Fibroblast of peridontal ligament (primary cell): ENCODE measurements around the gene B3GALNT2.
"Not testable (repeated sequence)": the region's sequence is repeated elsewhere in the genome, so short reads cannot be mapped to it uniquely, and the experiment has no call there.

Source experiments
- DNase-seq: peaks from one replicate; pipeline ENCODE4 v3.0.0-alpha.2; 2010; ENCODE audit errors: extremely low read depth

Gene B3GALNT2

DNA sequence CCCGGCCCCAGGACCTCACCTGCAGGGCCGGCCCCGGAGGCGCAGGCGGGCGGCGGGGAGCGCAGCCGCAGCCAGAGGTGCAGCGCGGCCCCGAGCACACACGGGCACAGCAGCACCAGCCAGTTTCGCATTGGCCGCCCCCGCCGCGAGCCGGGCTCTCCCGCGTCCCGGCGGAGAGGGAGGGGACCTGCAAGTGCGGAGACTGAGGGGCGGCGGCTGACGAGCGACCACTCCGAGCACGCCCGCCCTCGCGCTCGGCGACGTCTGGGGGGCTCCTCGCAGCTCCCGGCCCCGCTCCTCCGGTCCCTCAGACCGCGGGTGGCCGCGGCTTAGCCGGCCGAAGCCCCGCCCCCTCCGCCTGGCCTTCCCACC lies at the start of gene B3GALNT2:
Gene B3GALNT2 (minus strand): TSS at position 331 of the 372 bp plus-strand sequence. CDS start 200 bp downstream, at position 131.
- DNase-seq: no peak

DNA sequence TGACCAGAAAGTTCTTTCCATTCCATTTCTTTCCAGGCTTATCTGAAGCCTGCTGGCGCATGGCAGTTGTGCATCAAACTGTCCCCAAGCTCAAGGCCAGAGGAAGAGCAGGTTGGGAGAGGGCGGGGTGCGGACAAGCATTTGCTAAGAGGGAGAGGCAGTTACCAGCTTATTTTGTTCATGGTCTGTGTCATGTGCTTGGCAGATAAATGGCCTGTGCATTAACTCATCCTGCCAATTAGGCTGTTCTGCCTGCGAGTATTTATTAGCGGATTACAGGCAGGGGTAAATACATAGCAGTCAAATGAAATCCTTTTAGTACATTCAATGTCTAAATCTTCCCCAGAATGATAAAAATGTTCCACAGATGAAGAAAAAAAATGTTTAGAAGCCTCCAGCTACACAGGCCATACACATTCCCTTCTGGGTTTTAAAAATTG lies 48.9 kb upstream of the B3GALNT2 start:
- DNase-seq: no peak

DNA sequence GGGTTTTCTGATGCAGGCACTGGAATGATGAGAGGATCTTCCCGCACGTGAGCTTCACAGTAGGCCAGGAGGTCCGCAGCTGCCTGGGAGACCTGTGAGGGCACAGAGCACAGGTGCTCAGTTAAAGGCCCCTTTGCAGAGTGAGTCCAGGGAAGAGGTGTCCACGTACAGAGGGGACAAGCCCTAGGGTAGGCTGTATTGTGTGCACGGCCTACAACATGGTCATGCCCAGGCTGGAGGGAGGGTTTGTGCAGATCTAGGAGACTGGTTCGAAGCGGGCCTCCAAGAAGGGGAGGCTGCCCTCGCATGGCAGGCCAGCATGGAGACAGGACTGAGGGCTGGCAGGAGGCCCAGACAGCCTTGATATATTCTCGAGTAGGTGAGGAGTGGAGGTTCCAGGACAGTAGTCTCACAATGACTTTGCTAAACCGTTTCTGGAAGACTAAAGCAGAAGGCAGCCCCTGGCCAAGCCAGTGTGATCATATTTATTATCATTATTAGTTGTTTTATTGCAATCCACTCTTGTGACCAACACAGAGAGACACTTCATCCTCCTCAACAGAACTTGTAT lies 48.0 kb upstream of the B3GALNT2 start:
- DNase-seq: no peak

DNA sequence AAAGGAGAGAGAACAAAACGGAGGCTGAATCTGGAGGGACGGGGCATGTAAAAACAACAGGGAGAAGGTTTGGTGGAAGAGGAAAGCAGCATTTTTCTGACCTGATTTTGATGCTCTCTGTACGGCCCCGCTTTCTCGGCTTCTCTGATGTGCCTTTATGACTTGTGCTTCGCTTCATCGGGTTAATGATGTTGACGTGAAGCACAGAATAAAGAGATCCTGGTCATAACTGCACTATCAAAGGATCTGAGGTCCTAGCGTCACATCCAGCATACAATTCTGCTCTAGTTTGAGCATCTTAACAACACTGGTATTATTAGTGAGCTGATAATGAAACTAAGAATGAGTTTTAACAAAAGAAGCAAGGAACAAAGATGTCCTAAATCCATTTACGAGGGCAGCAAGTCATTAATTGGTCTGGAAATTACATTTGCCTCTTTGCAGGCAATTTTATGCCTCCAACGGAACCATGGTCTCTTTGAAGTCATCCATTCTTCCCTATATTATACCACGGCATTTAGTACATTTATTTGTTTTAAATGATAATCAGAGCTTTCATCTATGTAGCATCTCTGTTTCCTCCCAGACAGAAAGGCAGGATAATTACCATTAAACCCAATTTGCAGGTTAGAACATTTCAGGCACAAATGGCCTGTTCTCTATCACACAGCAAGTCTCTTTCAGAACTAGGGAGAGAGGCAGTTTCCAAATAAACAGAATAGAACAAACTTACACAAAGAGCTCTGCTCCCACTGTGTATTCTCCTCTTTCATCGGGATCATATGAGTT lies 45.3 kb upstream of the B3GALNT2 start:
- no peak for DNase-seq

DNA sequence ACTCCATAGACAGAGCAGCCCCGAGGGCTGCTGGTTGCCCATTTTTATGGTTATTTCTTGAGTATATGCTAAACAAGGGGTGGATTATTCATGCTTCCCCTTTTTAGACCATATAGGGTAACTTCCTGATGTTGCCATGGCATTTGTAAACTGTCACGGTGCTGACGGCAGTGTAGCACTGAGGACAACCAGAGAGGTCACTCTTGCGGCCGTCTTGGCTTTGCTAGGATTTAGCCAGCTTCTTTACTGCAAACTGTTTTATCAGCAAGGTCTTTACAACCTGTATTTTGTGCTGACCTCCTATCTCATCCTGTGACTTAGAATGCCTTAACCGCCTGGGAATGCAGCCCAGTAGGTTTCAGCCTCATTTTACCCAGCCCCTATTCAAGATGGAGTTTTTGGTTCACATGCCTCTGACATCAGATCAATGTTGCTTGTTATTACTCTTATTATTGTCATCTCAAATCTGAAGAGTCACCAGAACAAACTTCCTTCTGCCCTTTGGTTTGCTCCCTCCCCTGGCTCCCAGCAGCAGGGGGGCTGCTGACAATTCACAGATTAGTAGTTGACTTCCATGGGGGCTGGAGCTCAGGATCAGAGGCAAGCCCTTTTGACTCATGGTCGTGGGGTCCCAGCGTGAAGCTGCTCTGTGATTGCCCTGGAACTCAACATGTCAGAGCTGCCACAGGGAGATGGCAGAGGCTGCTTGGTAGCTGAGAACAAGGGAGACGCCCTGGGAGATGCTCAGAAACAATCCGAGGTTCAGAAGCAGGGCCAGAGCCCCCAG lies 42.3 kb upstream of the B3GALNT2 start:
- not testable (repeated sequence) for DNase-seq

DNA sequence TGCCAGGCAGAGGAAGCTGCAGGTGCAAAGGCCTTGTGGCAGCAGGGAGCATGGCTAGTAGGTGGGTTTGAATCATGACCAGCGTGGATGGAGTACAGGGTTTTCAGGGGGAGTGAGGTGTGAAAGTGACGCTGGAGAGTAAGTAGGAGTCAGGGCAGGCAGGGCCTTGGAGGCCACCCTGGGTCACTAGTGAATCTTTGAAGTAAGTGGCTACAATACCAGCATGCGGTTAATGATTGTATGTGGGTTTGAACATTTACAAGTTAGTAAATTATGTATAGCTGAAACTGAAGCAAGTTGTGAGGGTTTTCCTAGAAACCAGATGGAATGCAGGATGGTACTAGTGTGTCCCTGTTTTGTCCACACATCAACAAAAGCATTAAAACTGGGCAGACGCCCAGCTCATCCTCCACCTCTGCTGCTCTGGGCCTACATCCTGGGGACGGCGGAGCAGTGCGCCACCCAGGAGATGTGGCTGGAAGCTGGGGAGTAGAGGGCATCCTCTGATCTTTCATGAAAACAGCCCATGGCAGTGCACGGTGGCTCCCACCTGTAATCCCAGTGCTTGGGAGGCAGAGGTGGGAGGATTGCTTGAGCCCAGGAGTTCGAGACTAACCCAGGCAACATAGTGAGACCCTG lies 41.2 kb upstream of the B3GALNT2 start:
- no peak for DNase-seq

DNA sequence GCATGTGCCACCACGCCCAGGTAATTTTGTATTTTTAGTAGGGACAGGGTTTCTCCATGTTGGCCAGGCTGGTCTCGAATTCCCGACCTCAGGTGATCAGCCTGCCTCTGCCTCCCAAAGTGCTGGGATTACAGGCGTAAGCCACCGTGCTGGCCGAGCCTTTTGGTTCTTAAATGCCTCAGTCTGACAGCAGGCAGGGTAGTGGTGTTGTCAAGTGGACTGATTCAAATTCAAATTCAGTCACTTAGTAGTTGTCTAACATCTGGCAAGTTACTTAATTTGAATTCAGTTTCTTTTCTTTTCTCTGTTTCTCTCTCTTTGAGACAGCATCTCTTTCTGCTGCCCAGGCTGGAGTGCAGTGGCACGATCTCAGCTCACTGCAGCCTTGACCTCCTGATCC lies 38.6 kb upstream of the B3GALNT2 start:
- DNase-seq: not testable (repeated sequence)

DNA sequence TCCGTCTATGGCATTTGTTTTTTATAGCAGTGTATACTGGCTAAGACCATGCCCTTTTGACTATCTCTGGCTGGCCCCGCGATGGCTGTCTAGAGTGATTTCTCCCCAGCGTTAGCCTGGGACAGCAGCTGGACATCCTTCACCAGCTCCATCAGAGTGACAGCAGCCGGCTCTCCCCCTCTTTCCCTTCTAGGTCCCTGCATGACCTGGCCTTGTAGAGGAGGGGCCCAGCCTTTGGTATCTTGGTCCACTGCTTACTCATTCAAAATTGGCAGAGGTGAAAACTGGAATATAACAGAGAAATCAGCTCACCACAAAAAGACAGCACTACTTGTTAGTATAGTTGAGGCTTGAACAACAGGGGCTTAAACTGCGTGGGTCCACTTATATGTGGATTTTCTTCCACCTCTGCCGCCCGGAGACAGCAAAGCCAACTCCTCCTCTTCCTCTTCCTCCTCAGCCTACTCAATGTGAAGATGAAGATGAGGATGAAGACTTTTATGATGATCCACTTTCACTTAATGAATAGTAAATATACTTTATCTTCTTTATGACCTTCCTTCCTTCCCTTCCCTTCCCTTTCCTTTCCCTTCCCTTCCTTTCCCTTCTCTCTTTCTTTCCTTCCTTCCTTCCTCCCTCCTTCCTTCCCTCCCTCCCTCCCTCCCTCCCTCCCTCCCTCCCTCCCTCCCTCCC lies 29.4 kb upstream of the B3GALNT2 start:
- DNase-seq: peak; percentile 8

DNA sequence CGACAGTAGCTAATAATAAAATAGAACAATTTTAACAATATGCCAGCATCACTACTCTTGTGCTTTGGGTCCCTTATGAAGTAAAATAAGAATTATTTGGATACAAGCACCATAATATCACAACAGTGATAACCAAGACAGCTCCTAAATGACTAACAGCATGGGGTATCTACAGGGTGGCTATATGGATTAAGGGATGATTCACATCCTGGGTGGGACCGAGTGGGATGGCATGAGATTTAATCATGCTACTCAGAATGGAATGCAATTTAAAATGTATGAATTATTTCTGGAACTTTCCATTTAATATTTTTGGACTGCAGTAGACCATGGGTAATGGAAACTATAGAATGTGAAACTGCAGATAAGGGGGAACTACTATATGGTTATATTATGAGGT lies 28.1 kb upstream of the B3GALNT2 start:
- DNase-seq: peak; percentile 39

DNA sequence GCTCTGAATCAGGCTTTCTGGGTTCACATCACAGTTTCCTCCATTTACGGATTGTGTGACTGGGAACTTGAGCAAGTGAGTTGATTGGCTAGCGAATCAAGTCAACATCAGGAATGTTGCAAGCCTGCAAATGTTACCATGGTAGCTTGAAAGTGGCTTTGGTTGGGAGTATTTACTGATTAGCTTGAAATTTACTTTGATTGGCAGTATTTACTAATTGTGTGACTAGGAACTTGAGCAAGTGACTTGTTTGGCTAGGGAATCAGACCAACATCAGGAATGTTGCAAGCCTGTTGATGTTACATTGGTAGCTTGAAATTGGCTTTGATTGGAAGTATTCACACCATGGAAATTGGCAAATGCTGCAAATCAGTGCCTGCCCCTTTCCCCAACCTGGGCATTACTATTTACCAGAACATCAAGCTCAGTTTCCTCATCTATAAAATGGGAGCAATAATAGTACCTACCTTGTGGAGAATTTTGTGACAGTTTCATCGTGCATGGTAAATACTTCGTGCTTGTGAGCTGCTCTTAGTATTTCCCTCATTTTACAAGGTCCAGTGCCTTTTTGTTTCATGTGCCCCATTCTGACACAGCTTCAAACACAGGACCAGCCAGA lies 23.1 kb upstream of the B3GALNT2 start:
- DNase-seq: peak; percentile 10

DNA sequence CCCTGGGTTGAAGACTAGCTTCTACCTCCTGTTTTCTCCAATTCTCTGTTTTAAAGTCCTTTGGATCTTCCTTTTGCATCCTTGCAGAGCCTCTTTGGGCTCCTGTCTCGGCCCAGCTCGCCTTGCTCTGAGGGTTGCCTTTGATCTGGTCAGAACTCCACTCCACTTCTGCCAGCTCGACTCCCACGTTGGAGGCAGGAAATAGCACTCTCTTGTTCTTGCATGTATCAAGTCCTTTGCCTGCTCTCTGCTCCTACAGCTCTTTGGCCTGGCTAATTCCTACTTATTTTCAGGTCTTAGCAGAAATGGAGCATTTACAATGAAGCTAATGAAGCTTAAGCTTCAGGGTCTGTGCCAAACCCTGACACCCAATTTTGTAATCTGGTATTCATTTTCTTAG lies 21.1 kb upstream of the B3GALNT2 start:
- DNase-seq: peak; percentile 7

DNA sequence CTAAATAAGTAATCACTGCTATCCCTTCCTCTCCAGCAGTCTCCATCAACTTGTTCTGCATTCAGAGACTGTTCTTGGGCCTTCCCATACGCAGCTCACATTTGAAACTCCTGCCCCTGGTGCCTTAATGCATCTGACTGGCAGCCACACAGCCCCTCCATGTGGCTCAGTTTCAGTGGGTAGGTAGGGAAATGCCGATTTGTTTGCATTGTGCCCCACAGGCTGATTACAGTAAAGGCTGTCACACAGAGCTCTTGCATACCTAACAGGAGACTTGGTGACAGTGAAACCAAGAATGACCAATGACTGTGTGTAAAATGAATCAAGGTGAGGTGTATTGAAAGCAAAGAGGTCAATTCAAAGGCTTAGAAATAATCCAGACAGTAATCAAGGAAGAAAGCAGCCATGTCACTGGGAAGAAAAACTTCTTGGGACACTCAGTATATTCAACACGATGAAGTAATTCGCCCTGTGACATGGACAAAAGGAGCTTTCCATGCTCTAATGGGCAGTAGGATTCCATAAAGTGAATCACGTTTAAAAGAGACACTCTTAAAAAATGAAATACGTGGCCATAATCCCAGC lies 12.7 kb upstream of the B3GALNT2 start:
- no peak for DNase-seq

DNA sequence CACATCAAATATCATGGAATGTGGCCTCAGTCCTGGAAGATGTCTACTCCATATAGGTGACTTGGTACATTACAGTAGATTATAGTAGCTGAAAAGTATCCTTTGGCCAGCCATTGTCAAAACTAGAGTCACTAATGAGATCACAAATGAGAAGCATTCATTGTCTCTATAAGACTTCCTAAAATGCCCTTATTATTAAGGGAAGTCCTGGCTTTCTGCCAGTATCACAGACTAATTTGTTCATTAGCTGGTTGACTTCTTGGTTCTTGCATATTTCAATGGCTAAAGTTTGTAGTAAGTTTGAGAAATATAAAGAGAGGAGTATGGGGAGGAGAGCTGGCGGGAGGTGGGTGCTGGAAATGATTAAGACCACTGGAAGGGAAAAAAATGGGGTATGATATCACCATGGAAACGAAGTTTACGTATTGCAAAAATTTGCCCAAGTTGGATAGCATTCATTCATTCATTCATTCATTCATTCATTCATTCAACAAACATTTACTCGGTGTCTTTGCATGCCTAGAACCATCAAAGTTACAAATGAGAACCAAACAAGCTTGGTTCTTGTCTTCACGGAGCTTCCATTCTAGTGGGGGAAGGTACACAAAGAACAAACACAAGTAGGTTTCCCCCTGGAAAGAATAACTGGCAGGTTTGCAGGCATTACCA lies 11.7 kb upstream of the B3GALNT2 start:
- no peak for DNase-seq

DNA sequence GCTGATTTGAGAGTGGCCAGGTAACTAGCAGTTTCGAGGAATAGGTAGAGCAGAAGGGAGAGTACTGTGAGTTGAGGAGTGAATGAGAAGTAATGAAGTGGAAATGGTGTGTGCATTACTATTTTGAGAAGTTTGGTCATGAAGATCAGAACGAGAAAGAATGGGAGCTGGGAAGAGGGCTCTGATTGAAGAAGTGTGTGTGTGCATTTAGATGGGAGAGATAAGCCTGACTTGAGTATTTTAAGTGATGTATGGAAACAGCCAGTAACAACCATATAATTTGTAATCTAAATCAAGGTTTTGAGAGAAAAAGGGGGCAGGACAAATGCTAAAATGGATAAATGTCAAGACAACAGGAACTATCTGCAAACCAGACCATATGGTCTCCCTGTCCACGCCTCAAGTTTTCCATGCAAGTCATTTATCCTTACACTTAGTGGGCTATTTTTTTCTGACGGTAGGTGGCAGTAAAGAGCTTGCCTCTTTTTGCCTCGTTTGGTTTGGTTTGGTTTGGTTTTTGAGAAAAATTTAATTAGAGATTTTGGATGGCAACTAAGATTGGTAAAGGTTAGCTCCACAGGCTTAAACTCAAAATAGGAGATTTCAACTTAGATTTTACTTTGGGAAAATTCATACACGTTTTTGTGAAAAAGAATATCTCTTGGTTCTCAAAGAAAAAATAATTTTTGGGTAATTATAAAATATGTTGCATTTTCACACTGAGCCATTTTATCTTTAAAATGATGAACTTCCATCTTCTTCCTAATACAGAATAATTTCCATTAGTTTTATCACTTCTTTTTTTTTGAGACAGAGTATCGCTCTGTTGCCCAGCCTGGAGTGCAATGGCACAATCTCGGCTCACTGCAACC lies 9.5 kb upstream of the B3GALNT2 start:
- peak; percentile 89 for DNase-seq

DNA sequence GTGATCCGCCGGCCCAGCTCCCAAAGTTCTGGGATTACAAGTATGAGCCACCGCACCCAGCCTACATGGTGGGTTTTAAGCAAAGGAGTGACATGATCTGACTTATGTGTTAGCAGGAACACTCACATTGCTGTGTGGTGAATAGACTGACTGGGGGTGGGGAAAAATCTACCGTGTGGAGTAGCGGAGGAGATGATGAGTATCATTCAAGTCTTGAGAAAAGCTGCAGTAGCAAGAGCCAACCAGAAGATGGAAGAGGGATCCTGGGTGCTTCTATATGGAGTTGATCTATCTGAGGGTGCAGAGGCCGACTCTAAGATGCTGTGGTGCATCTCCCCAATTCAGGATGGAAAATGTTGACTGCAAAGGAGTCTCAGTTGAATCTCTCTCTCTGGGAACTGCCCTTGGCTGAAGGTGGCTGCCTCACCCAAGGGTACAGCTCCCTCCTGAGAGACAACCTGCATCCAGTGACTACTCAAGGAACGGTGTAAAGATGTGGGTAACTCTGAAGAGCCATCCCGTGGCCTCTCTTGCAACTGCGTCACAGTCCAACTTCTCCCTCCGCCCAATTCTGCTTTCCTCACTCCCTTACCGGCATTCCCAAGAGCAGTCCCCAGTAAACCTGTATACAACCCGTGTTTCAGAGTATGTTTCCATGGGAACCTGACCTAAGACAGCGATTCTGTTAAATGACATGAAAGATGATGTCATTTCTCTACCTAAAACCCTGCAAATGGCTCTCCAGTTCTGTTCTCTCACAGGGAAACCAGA lies 7.4 kb upstream of the B3GALNT2 start:
- DNase-seq: no peak

DNA sequence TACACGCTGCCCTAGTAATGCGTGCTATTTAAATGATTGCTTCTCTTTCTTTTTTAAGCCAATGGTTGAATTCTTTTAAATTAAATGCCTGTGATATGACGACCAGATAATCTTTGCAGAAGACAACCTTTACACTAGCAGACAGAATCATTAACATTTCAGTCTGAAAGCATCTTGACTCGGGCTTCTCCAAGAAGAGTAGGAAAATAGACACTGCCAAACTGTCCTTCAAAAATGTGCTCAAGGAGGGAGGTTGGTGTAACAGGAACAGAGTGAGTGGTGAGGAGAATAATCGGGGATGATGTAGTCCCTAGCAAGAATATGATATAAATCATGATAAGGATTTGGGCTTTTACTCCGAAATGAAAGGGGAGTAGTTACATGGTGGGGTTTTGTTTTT lies 6.6 kb upstream of the B3GALNT2 start:
- no peak for DNase-seq

DNA sequence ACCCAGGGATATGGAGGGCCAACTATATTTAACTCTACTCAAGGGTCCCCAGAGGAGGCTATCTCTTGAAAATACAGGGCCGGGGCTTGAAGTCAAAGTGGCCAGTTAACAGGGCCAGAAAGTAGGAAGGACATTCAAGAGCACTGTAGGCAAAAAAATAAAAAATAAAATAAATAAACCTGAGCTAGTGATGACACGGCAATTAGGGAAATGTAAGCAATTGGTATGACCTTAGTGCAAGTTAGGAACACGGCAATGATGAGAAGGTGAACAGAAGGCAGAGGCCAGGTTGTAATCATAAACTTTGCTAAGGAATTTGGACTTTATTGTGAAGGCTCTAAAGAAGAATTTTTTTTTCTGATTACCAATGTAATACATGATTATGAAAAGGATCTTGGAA lies 3.4 kb upstream of the B3GALNT2 start:
- no peak for DNase-seq

DNA sequence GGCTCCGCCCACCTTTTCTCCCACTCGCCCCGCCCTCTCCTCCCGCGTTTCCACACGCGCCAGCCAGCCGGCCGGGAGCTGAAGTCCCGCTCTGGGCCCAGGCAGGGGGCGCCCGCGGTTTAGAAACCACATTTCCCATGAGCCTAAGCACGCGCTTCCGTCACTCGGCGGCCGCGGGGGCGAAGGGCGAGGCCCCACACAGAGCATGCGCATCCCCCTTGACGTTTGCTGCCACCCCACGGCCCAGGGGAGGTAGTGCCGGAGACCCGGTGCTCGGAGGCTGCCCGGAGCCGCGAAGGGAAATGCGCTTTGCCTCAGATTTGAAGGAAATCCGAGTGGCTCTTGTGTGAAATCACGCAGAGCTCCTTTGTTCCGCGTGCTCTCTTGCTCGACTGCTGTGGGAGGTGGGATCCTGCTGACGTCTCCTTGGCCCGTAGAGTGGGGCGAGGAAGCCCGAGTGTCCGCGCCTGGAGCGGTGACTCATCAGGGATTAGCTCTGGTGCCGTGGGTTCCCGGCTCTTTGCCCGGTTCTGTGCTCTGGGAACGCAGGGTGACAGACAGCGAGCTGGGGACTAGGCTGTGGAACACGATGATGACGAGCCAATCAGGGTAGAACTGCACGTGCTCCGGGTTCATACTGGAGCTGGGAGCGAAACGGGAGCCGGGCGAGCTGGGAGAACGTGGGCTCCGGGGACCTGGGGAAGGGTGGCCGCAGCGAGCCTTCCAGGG lies 406 bp upstream of the B3GALNT2 start:
- peak; percentile 99 for DNase-seq
